Activated naive CD8-positive, alpha-beta T cell treated with anti-CD3 and anti-CD28 coated beads for 36 hours (primary cell): Measurements from ENCODE around the gene CRYZ. TPM values are rescaled to one million over a fixed set of nuclear protein-coding genes. Genes with fewer than 3 reads are reported as not detected.

Experiments used
- DNase-seq: peaks from one replicate; pipeline ENCODE4 v3.0.0; 2021
- H3K27ac Mint-ChIP-seq: one replicate; pipeline ENCODE4 v1.8.0; 2022; ENCODE audit warnings: mild to moderate bottlenecking, moderate library complexity, mixed read lengths
- H3K27me3 Mint-ChIP-seq: one replicate; pipeline ENCODE4 v1.8.0; 2022; ENCODE audit warnings: mild to moderate bottlenecking, mixed read lengths
- H3K36me3 Mint-ChIP-seq: one replicate; pipeline ENCODE4 v1.8.0; 2021; ENCODE audit warnings: mild to moderate bottlenecking, mixed read lengths
- H3K4me1 Mint-ChIP-seq: one replicate; pipeline ENCODE4 v1.8.0; 2021; ENCODE audit warnings: mixed read lengths
- H3K4me3 Mint-ChIP-seq: one replicate; pipeline ENCODE4 v1.8.0; 2022; ENCODE audit warnings: mild to moderate bottlenecking, moderate library complexity, mixed read lengths
- H3K9me3 Mint-ChIP-seq: one replicate; pipeline ENCODE4 v1.8.0; 2022; ENCODE audit warnings: mixed read lengths
- total RNA-seq, 2 experiments: library from RNA; stranded (reverse); gene quantifications; one replicate each; pipeline ENCODE4 v1.2.3, GENCODE V29; 2021

Gene CRYZ
- total RNA-seq, 2 experiments from 2014 or later: 10.7 to 10.9 TPM

- no peaks in the 10 kb centered on the region for H3K27me3 Mint-ChIP-seq
- no peaks in the 10 kb centered on the region for H3K4me1 Mint-ChIP-seq
- no peak overlapping the region for H3K27ac Mint-ChIP-seq
- no peak overlapping the region for H3K4me3 Mint-ChIP-seq
- H3K9me3 Mint-ChIP-seq: no peaks in the 10 kb centered on the region
- no peak for DNase-seq
- H3K36me3 Mint-ChIP-seq: peaks cover 11% of the 10 kb centered on the region
These were observed 19.0 kb downstream of the CRYZ start for GRCh38 chr1:74713849-74714248.

- Mint-ChIP-seq H3K36me3 (peaks cover 11% of the 10 kb centered on the region), H3K9me3 (no peaks in the 10 kb centered on the region), H3K4me1 (no peaks in the 10 kb centered on the region), H3K27me3 (no peaks in the 10 kb centered on the region), H3K27ac (no peak overlapping the region), H3K4me3 (no peak overlapping the region)
- DNase-seq: no peak
These were observed 20.0 kb downstream of the CRYZ start for GRCh38 chr1:74712881-74713280.

GRCh38 chr1:74703386-74704182, 29.3 kb downstream of the CRYZ start:
- Mint-ChIP-seq H3K9me3 (no peaks in the 10 kb centered on the region), H3K4me3 (no peak overlapping the region), H3K27ac (no peak overlapping the region)

GRCh38 chr1:74699331-74699730, 33.5 kb downstream of the CRYZ start:
- H3K27me3 Mint-ChIP-seq: no peaks in the 10 kb centered on the region
- H3K36me3 Mint-ChIP-seq: peaks cover 6% of the 10 kb centered on the region
- H3K4me1 Mint-ChIP-seq: no peaks in the 10 kb centered on the region
- H3K9me3 Mint-ChIP-seq: no peaks in the 10 kb centered on the region
- H3K27ac Mint-ChIP-seq: no peak overlapping the region
- no peak for DNase-seq
- no peak overlapping the region for H3K4me3 Mint-ChIP-seq

More at GRCh38 chr1:74703386-74704182, 29.3 kb downstream of the CRYZ start:
- H3K27me3 Mint-ChIP-seq: no peaks in the 10 kb centered on the region
- DNase-seq: no peak
- peaks cover 6% of the 10 kb centered on the region for H3K36me3 Mint-ChIP-seq
- H3K4me1 Mint-ChIP-seq: no peaks in the 10 kb centered on the region

GRCh38 chr1:74697832-74698231, 35.0 kb downstream of the CRYZ start:
- H3K9me3 Mint-ChIP-seq: no peaks in the 10 kb centered on the region
- H3K4me1 Mint-ChIP-seq: no peaks in the 10 kb centered on the region
- no peaks in the 10 kb centered on the region for H3K27me3 Mint-ChIP-seq
- no peak overlapping the region for H3K4me3 Mint-ChIP-seq
- no peak for DNase-seq
- no peak overlapping the region for H3K27ac Mint-ChIP-seq
- H3K36me3 Mint-ChIP-seq: no peaks in the 10 kb centered on the region

- H3K4me1 Mint-ChIP-seq: no peaks in the 10 kb centered on the region
- no peak overlapping the region for H3K4me3 Mint-ChIP-seq
- H3K27ac Mint-ChIP-seq: no peak overlapping the region
- no peaks in the 10 kb centered on the region for H3K9me3 Mint-ChIP-seq
- DNase-seq: no peak
- no peaks in the 10 kb centered on the region for H3K27me3 Mint-ChIP-seq
- H3K36me3 Mint-ChIP-seq: no peaks in the 10 kb centered on the region
These were observed 39.4 kb downstream of the CRYZ start for GRCh38 chr1:74693473-74693872.

- Mint-ChIP-seq H3K4me3 (no peak overlapping the region), H3K36me3 (no peaks in the 10 kb centered on the region), H3K27me3 (peaks cover 3% of the 10 kb centered on the region), H3K4me1 (no peaks in the 10 kb centered on the region), H3K9me3 (no peaks in the 10 kb centered on the region), H3K27ac (no peak overlapping the region)
- no peak for DNase-seq
These were observed 41.9 kb downstream of the CRYZ start for GRCh38 chr1:74690909-74691308.

GRCh38 chr1:74690364-74690696, 42.5 kb downstream of the CRYZ start:
- no peaks in the 10 kb centered on the region for H3K36me3 Mint-ChIP-seq
- no peaks in the 10 kb centered on the region for H3K4me1 Mint-ChIP-seq
- DNase-seq: no peak
- H3K27ac Mint-ChIP-seq: no peak overlapping the region
- H3K4me3 Mint-ChIP-seq: no peak overlapping the region
- H3K27me3 Mint-ChIP-seq: peaks cover 3% of the 10 kb centered on the region
- H3K9me3 Mint-ChIP-seq: no peaks in the 10 kb centered on the region

- no peaks in the 10 kb centered on the region for H3K36me3 Mint-ChIP-seq
- H3K9me3 Mint-ChIP-seq: no peaks in the 10 kb centered on the region
- H3K27me3 Mint-ChIP-seq: peaks cover 3% of the 10 kb centered on the region
- DNase-seq: peak; percentile 23
- no peaks in the 10 kb centered on the region for H3K4me1 Mint-ChIP-seq
- no peak overlapping the region for H3K4me3 Mint-ChIP-seq
- no peak overlapping the region for H3K27ac Mint-ChIP-seq
These were observed 43.1 kb downstream of the CRYZ start for GRCh38 chr1:74689621-74690363.

GRCh38 chr1:74686928-74687327, 45.9 kb downstream of the CRYZ start:
- Mint-ChIP-seq H3K27ac (no peak overlapping the region), H3K27me3 (peaks cover 3% of the 10 kb centered on the region), H3K9me3 (no peaks in the 10 kb centered on the region), H3K4me3 (no peak overlapping the region), H3K4me1 (no peaks in the 10 kb centered on the region), H3K36me3 (no peaks in the 10 kb centered on the region)
- DNase-seq: no peak

- Mint-ChIP-seq H3K36me3 (no peaks in the 10 kb centered on the region), H3K9me3 (no peaks in the 10 kb centered on the region), H3K4me3 (no peak overlapping the region), H3K27me3 (peaks cover 9% of the 10 kb centered on the region), H3K27ac (no peak overlapping the region), H3K4me1 (peaks cover 2% of the 10 kb centered on the region)
- DNase-seq: no peak
These were observed 48.5 kb downstream of the CRYZ start for GRCh38 chr1:74684301-74684700.

- no peak for DNase-seq
- Mint-ChIP-seq H3K27ac (no peak overlapping the region), H3K9me3 (no peaks in the 10 kb centered on the region), H3K36me3 (no peaks in the 10 kb centered on the region), H3K4me1 (peaks cover 2% of the 10 kb centered on the region), H3K4me3 (no peak overlapping the region), H3K27me3 (peaks cover 9% of the 10 kb centered on the region)
These were observed 49.2 kb downstream of the CRYZ start for GRCh38 chr1:74683656-74684055.

- Mint-ChIP-seq H3K4me1 (peaks cover 2% of the 10 kb centered on the region), H3K27me3 (peaks cover 9% of the 10 kb centered on the region), H3K4me3 (no peak overlapping the region), H3K36me3 (no peaks in the 10 kb centered on the region), H3K9me3 (no peaks in the 10 kb centered on the region), H3K27ac (no peak overlapping the region)
- DNase-seq: no peak
These were observed 51.0 kb downstream of the CRYZ start for GRCh38 chr1:74681851-74682250.

- H3K27ac Mint-ChIP-seq: no peak overlapping the region
- no peaks in the 10 kb centered on the region for H3K36me3 Mint-ChIP-seq
- DNase-seq: no peak
- no peaks in the 10 kb centered on the region for H3K9me3 Mint-ChIP-seq
- no peak overlapping the region for H3K4me3 Mint-ChIP-seq
- peaks cover 9% of the 10 kb centered on the region for H3K27me3 Mint-ChIP-seq
- H3K4me1 Mint-ChIP-seq: peaks cover 2% of the 10 kb centered on the region
These were observed 51.4 kb downstream of the CRYZ start for GRCh38 chr1:74681449-74681848.

- no peak for DNase-seq
- Mint-ChIP-seq H3K9me3 (no peaks in the 10 kb centered on the region), H3K36me3 (no peaks in the 10 kb centered on the region), H3K4me3 (no peak overlapping the region), H3K27me3 (peaks cover 5% of the 10 kb centered on the region), H3K27ac (no peak overlapping the region), H3K4me1 (peaks cover 2% of the 10 kb centered on the region)
These were observed 51.8 kb downstream of the CRYZ start for GRCh38 chr1:74681001-74681400.

GRCh38 chr1:74679811-74680210, 53.0 kb downstream of the CRYZ start:
- Mint-ChIP-seq H3K9me3 (no peaks in the 10 kb centered on the region), H3K36me3 (no peaks in the 10 kb centered on the region), H3K4me1 (peaks cover 2% of the 10 kb centered on the region), H3K4me3 (no peak overlapping the region), H3K27me3 (peaks cover 7% of the 10 kb centered on the region), H3K27ac (no peak overlapping the region)
- DNase-seq: no peak
